Mesothelial cell of epicardium (in vitro differentiated cells): ENCODE data around the gene TH. TPM values are rescaled to one million over a fixed set of nuclear protein-coding genes. Genes with fewer than 3 reads are reported as not detected.

Source experiments
- DNase-seq, 2 experiments: peaks; one replicate each; pipeline ENCODE4 v3.0.0; 2021; ENCODE audit warnings: low spot score in 2 of 2; ENCODE audit not compliant: unreplicated experiment in 2 of 2
- H3K27ac Mint-ChIP-seq: 2 replicates; pipeline ENCODE4 v1.8.0; 2021; ENCODE audit warnings: mixed read lengths
- H3K27me3 Mint-ChIP-seq: 2 replicates; pipeline ENCODE4 v1.8.0; 2021; ENCODE audit warnings: low read depth, mixed read lengths
- H3K36me3 Mint-ChIP-seq: 2 replicates; pipeline ENCODE4 v1.8.0; 2021; ENCODE audit warnings: mixed read lengths
- H3K4me1 Mint-ChIP-seq: 2 replicates; pipeline ENCODE4 v1.8.0; 2021; ENCODE audit warnings: mixed read lengths
- H3K4me3 Mint-ChIP-seq: 2 replicates; pipeline ENCODE4 v1.8.0; 2021; ENCODE audit warnings: mild to moderate bottlenecking, moderate library complexity, mixed read lengths
- H3K9me3 Mint-ChIP-seq: 2 replicates; pipeline ENCODE4 v1.8.0; 2021; ENCODE audit warnings: mixed read lengths
- total RNA-seq: library from RNA; stranded (reverse); gene quantifications from 3 replicates; pipeline ENCODE4 v1.2.1, GENCODE V29; 2021
- TF ChIP-seq, protein P1 (sequence below): fragments of 200-600 bp; sonication (generic); IDR thresholded peaks from one replicate; pipeline ENCODE4 v1.5.0; 2021; ENCODE audit warnings: antibody characterized with exemption; ENCODE audit not compliant: unreplicated experiment

Gene TH
- total RNA-seq, 1 donor from 2014 or later: 1.4 TPM

GRCh38 chr11:2217211-2218030 is 45.8 kb upstream of the TH start:
- Mint-ChIP-seq H3K4me1 (peaks cover 15% of the 10 kb centered on the region), H3K27me3 (peaks cover 33% of the 10 kb centered on the region), H3K9me3 (peaks cover 11% of the 10 kb centered on the region), H3K4me3 (no peak overlapping the region), H3K36me3 (no peaks in the 10 kb centered on the region), H3K27ac (no peak overlapping the region)
- DNase-seq: no peak
- TF ChIP-seq, protein P1, sequence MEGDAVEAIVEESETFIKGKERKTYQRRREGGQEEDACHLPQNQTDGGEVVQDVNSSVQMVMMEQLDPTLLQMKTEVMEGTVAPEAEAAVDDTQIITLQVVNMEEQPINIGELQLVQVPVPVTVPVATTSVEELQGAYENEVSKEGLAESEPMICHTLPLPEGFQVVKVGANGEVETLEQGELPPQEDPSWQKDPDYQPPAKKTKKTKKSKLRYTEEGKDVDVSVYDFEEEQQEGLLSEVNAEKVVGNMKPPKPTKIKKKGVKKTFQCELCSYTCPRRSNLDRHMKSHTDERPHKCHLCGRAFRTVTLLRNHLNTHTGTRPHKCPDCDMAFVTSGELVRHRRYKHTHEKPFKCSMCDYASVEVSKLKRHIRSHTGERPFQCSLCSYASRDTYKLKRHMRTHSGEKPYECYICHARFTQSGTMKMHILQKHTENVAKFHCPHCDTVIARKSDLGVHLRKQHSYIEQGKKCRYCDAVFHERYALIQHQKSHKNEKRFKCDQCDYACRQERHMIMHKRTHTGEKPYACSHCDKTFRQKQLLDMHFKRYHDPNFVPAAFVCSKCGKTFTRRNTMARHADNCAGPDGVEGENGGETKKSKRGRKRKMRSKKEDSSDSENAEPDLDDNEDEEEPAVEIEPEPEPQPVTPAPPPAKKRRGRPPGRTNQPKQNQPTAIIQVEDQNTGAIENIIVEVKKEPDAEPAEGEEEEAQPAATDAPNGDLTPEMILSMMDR: no peak

DNA sequence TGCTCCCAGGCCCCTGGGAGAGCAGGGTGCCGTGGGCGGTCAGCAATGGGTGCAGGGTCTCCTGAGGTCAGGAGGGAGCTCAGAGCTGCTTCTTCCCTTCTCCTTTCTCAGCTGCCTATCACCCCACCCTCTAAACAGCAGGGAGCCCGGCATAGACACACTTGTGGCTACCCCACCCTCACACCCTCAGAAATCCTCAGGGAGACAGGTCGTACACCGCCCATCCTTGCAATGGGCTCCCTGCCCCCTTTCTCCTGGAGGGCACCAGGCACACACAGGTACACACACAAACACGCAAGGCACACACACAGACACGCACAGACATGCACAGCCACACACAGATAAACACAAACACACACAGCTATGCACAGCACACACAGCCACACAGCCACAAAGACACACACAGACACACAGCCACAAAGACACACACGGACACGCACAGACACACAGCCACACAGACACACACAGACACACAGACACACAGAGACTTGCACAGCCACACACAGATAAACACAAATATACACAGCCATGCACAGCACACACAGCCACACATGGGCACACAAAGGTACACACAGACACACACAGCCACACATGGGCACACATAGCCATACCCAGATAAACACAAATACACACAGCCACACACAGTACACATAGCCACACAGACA is 44.9 kb upstream of the TH start:
- Mint-ChIP-seq H3K9me3 (peaks cover 6% of the 10 kb centered on the region), H3K36me3 (no peaks in the 10 kb centered on the region), H3K27ac (no peak overlapping the region), H3K4me3 (no peak overlapping the region), H3K27me3 (peaks cover 27% of the 10 kb centered on the region), H3K4me1 (peaks cover 15% of the 10 kb centered on the region)
- TF ChIP-seq, protein P1: no peak
- no peak for DNase-seq

- Mint-ChIP-seq H3K4me3 (no peak overlapping the region), H3K27me3 (peaks cover 23% of the 10 kb centered on the region), H3K9me3 (peaks cover 6% of the 10 kb centered on the region), H3K27ac (no peak overlapping the region), H3K4me1 (peaks cover 15% of the 10 kb centered on the region), H3K36me3 (no peaks in the 10 kb centered on the region)
- DNase-seq: no peak
- TF ChIP-seq, protein P1: no peak
Observed at GRCh38 chr11:2215561-2216399, 44.2 kb upstream of the TH start.

DNA sequence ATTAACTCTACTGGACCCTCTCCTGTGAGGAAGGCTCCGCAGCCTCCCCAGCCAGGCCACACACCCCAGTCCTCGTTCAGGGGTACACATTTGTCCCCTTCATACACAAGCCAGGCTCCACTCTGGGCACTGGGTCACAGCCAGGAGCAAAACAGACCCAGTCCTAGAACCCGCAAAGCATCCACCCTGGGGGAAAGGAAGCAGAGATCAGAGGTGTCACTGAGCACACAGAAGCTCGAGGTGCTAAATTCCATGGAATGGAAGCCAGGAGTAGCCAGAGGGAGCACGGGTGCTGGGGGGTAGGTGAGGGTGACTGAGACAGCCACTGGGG is 43.6 kb upstream of the TH start:
- Mint-ChIP-seq H3K36me3 (no peaks in the 10 kb centered on the region), H3K4me3 (no peak overlapping the region), H3K4me1 (peaks cover 15% of the 10 kb centered on the region), H3K9me3 (peaks cover 2% of the 10 kb centered on the region), H3K27me3 (peaks cover 20% of the 10 kb centered on the region), H3K27ac (no peak overlapping the region)
- TF ChIP-seq, protein P1: no peak
- no peak for DNase-seq

DNA sequence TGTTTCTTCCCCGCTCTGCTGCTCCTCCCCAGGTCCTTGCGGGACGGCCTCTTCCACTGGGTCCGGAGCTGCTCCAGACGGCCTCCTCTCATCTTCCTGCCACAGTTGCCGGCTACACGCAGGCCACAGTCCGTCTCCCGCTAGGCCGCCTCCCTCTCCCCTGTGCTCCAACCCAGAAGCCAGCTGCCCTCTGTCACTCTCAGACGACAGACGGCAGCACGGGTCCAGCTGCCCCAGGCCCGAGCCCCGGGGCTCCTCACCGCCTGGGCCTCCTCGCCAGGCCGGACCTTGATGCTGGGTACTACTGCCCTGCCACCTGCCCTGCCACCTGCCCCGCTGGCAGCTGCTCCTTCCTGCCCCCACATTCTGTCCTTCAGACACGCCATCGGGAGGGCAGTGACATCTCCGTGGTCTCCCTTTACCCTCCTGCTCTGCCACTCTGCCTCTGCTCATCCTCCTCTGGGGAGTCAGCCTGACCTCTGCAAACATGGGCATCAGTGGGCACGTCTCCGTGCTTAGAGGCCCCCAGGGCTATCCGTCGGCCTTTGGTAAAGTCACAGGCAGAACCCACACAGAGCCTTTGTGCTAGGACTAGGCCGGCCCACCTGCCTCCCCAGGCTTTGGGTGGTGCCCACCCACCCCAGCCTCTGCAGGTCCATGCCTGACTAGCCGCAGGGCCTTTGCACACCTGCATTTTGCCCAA is 43.1 kb upstream of the TH start:
- Mint-ChIP-seq H3K4me3 (no peak overlapping the region), H3K9me3 (no peaks in the 10 kb centered on the region), H3K27me3 (peaks cover 17% of the 10 kb centered on the region), H3K27ac (no peak overlapping the region), H3K36me3 (no peaks in the 10 kb centered on the region), H3K4me1 (peaks cover 15% of the 10 kb centered on the region)
- DNase-seq: no peak
- TF ChIP-seq, protein P1: no peak
